HG02678 (cell line): Measurements from ENCODE around the gene PSMB3.
"Not testable (repeated sequence)": the region's sequence is repeated elsewhere in the genome, so short reads cannot be mapped to it uniquely, and the experiment has no call there.

Experiments used
- ATAC-seq: cut with Tn5 transposase; IDR thresholded peaks from one replicate; pipeline ENCODE4 v1.9.1; 2021; ENCODE audit warnings: mild to moderate bottlenecking, moderate library complexity; ENCODE audit not compliant: unreplicated experiment

PSMB3 gene

GRCh38 chr17:38748892-38749222 lies 3.7 kb upstream of the PSMB3 start:
- ATAC-seq: no peak

- no peak for ATAC-seq
Measured at GRCh38 chr17:38749223-38750043, 3.1 kb upstream of the PSMB3 start.

- ATAC-seq: no peak
Measured at GRCh38 chr17:38750044-38750311, 2.6 kb upstream of the PSMB3 start.

GRCh38 chr17:38750312-38751121 lies 2.0 kb upstream of the PSMB3 start:
- no peak for ATAC-seq

GRCh38 chr17:38751144-38751807 lies 1.3 kb upstream of the PSMB3 start:
- ATAC-seq: no peak

GRCh38 chr17:38751808-38752307 lies 683 bp upstream of the PSMB3 start:
- no peak for ATAC-seq

- no peak for ATAC-seq
Measured at GRCh38 chr17:38753071-38753506, 548 bp downstream of the PSMB3 start.

- no peak for ATAC-seq
Measured at GRCh38 chr17:38761612-38762011, 9.1 kb downstream of the PSMB3 start.

GRCh38 chr17:38762231-38762630 lies 9.7 kb downstream of the PSMB3 start:
- no peak for ATAC-seq

GRCh38 chr17:38766341-38766740 lies 13.8 kb downstream of the PSMB3 start:
- no peak for ATAC-seq

- ATAC-seq: no peak
Measured at GRCh38 chr17:38768417-38768816, 15.9 kb downstream of the PSMB3 start.

- ATAC-seq: no peak
Measured at GRCh38 chr17:38773258-38773657, 20.7 kb downstream of the PSMB3 start.

GRCh38 chr17:38777641-38778250 lies 25.2 kb downstream of the PSMB3 start:
- ATAC-seq: no peak

- no peak for ATAC-seq
Measured at GRCh38 chr17:38779965-38780752, 27.6 kb downstream of the PSMB3 start.

GRCh38 chr17:38783227-38783626 lies 30.7 kb downstream of the PSMB3 start:
- no peak for ATAC-seq

GRCh38 chr17:38786372-38786771 lies 33.8 kb downstream of the PSMB3 start:
- ATAC-seq: no peak

- not testable (repeated sequence) for ATAC-seq
Measured at GRCh38 chr17:38787999-38788398, 35.5 kb downstream of the PSMB3 start.

- ATAC-seq: no peak
Measured at GRCh38 chr17:38789185-38789584, 36.6 kb downstream of the PSMB3 start.

GRCh38 chr17:38790148-38790707 lies 37.7 kb downstream of the PSMB3 start:
- not testable (repeated sequence) for ATAC-seq

- no peak for ATAC-seq
Measured at GRCh38 chr17:38791162-38791561, 38.6 kb downstream of the PSMB3 start.
